Posterior vena cava (tissue), 2 donors: ENCODE measurements around the gene MGAT4B. TPM values are rescaled to one million over a fixed set of nuclear protein-coding genes. Genes with fewer than 3 reads are reported as not detected.

ENCODE experiments used
- DNase-seq: peaks from one replicate; pipeline ENCODE4 v3.0.0-alpha.2; 2020; ENCODE audit warnings: low spot score
- intact Hi-C, 2 donors: fragments of 100-400 bp; cut with DNase I; formaldehyde crosslinking; loops; one replicate each; pipeline versions ENCODE4 v1.14.1 to v1.14.2; 2022 to 2023
- total RNA-seq, 2 donors: library from RNA; stranded (reverse); fragmentation: NEBNext Ultra II Directional; extraction: Animal tissue kit (Norgen Biotek cat#: 25700); gene quantifications; one replicate each; pipeline ENCODE4 v1.2.1, GENCODE V29; 2021
- donor health status: DM: yes; HTN: yes; CAD: no.
- donor health status: DM: yes; HTN: yes; CAD: no.

The MGAT4B gene
- total RNA-seq, 2 donors from 2014 or later = 54.6 to 62.8 TPM

DNA sequence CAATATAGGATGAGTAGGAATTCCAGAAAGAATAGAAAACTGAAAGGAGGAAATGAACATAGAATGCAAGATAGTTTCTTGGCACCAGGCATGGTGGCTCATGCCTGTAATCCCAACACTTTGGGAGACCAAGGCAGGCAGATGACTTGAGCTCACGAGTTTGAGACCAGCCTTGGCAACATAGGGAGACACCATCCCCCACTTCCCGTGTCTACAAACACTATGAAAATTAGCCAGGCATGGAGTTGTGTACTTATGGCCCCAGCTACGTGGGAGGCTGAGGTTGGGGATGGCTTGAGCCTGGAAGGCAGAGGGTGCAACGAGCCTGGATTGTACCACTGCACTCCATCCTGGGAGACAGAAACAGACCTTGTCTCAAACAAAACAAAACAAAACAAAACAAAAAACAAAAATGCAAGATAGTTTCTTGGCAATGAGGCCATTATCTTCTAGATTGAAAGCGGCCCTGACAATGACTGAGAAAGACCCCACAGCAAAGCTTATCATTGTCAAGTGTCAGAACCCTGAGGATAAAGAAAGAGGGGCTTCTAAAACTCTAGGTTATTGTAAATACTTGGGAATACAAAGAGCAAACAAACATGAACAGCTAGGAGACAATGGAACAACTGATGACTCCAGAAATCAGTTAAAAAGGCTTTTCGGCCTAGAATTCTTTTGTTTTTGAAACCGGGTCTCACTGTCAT lies 23.2 kb upstream of the MGAT4B start:
- no peak for DNase-seq
- intact Hi-C loops = no loop called here

DNA sequence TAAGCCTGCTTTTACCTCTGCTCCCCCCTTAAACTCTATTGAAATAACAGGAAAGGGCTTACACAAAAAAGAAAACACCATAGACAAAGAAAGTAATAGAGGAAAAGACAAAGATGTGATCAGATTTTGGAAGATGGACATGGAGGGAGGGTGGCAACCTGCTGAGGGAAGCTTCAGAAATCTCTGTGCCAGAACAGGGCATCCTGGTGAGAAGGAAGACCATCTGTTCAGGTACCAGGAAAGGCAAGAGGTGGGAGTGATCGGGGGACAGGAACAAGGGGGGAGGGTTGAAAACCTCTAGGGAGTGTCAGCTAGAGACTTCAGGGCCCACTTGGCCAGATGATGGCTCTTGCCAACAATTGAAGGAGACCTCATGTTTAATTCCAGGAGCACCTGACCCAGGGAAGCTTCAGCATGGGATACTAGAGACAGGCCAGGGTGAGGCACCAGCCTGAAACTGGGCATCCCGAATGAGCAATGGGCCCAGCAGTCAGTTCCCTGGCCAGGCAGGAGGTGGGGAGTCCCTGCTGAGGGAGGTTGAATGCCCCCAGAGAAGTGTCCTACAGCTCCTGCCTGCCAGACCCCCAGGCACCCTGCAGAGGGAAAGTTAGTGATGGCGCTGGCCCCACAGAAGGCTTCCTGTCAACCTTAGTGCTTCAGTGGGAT lies 22.2 kb upstream of the MGAT4B start:
- intact Hi-C loops = no loop called here
- peak; percentile 53 for DNase-seq

DNA sequence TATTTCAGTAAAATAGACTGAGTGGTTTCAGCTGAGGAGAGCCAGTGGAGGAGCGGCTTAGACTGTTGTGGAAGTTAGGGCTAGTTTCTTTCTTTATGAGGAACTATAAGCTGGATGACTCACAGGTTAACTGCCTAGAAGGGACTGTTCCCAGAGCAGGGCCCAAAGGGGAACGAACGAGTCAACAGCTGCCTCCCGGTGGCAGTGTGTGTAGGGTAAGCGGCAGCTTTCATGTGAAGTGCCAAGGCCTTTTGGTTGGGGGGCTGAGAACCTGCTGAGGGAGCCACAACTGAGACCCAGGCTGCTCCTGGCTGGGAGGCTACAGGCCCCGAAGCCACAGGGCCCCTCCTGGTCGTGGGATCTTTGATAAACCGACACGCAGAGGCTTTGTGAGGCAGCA lies 21.0 kb upstream of the MGAT4B start:
- intact Hi-C loops = no loop called here
- peak; percentile 85 for DNase-seq

DNA sequence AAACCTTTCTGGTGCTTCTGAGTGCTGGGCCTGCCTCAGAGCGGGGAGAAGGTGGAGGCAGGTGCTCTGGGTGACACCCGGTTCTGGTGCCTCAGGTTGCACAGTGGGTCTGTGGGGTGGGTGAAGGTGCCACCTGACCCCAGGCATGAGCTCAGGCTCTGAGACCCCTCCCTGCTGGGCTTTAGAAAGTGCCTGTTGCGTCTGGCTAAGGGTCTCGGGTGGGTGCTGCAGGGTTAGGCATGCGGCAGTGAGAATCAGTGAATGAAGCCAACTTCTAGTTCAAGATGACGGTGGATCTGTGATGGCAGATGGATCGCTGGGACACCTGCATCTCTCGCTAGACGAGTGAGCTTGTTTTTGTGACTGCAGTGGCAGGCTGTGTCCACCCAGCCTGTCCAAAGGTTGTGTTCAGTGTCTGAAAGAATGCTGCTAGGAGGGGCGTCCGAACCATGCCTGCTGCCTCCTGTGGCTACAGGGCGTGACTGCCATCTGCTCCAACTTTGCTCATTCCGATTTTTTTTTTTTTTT lies 19.1 kb upstream of the MGAT4B start:
- intact Hi-C loops = no loop called here
- no peak for DNase-seq

DNA sequence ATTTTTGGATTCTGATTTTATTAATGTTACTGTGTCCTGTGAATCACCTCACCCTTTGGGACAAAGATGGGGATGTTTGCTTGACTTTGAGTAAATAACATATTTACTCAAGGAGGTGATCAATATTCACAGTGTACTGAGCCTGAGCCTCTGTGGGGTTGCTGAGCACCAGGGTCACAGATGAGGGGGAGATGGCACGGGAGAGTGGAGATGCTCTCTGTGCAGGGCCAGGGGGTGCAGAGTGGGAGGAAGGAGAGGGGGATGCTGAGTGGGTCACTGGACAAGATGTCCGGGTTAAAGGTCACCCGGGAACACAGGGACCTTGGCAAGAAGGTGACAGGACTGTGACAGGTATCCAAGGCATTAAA lies 18.1 kb upstream of the MGAT4B start:
- DNase-seq = no peak
- intact Hi-C loops = no loop called here

DNA sequence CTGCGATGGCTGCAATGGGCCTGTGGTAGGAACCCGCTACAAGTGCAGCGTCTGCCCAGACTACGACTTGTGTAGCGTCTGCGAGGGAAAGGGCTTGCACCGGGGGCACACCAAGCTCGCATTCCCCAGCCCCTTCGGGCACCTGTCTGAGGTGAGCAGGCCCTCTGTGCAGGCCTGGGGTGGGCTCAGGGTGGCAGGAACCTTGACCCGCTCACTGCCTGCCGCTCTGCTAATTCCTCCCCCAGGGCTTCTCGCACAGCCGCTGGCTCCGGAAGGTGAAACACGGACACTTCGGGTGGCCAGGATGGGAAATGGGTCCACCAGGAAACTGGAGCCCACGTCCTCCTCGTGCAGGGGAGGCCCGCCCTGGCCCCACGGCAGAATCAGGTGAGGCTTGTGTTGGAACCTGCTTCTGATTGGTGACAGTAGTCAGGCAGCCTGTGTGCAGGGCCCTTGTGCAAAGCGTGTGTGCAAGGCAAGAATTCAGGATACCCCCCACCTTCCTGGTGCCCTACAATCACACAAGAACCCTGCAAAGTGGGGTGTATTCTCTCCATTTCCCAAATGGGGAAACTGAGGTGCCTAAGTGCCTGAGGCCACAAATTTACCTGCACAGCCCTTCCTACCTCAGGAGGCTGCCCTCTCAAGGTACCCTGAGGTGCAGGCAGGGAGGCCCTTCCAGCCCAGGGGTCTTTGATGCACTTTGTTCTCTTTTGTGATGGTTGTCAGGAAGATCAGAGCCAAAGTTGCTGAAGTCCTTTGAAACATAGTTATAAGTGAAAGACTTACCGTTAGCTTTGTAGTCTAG lies 17.5 kb upstream of the MGAT4B start:
- intact Hi-C loops = no loop called here
- no peak for DNase-seq

DNA sequence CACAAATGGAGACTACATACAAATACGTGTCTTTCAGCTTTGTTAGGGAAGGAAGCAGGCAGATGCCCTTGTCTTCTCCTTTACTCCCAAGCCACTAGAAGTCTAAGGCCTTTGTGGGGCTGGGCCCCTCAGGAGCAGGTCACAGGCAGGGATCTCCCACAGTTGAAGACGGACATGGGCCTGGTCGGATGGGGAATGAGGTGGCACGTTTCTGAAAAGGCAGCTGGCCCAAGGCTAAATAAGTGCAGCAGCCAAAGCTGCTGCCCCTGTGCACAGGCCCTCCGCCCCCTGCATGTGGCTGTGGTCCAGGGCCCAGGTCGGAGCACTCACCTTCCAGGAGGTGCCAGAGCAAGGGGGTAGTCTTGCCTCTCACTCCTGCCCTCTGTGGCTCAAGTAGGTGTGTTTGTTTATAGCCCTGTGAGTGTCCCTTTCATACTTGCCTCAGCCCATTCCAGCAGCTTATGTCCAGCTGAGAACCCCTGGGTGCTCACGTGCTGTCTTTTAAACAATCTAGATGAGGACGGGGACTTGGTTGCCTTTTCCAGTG lies 15.9 kb upstream of the MGAT4B start:
- no peak for DNase-seq
- intact Hi-C loops = no loop called here

DNA sequence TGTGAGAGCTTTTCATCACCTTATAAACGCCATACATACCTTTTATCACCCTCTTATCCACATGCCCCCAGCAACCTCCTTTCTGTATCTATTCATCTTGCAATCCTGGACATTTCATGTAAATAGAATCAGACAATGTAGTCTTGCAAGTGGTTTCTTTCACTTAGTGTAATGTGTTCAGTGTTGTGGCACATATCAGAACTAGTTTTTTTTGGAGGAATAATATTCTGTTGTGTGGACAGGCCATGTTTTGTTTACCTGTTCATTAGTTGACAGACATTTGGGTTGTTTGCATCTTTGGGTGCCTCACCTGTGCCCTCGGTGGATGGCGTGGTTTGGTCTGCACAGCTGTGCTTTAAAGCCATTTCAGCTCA lies 15.4 kb upstream of the MGAT4B start:
- intact Hi-C loops = no loop called here
- no peak for DNase-seq

DNA sequence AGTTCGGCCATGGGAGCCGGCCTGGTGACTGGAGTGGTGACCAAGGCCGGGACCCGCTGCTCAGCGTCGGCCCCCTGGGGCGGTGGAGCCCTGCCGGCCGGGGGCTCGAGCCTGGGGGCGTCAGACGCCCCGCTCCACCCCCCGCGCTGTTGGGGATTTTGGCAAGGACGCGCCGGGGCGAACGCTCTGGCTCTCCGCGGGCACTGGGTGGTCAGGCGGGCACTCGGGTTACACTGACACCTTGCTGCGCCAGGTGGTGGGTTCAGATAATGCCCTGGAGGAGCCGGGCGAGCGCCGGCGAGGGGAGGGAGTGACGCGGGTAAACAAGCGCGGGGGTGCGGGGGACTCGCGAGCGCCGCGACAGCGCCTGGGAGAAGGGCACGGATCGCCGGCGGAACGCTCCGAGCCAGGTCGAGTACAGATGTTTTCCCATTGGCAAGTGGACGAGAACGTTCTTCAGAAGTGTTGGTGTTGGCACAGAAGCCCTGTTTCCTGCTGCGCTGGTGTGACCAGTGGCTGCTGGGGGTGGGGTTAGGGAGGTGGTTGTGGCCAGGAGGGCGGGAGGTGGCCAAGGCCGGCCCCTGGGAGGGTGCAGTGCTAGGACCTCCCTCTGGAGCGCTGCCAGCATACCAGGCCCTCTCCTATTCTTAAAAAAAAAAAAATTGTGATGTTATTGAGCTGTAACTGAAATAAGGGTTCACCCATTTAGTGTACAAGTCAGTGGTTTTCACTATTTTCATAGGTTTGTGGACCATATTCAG lies 14.8 kb upstream of the MGAT4B start:
- intact Hi-C loops = loop anchor here in 1 of 2 donors (2.0 kb wide), 1 partner anchor 15 kb away; the partner anchor contains the start of gene MGAT4B
- peak; percentile 99 for DNase-seq

DNA sequence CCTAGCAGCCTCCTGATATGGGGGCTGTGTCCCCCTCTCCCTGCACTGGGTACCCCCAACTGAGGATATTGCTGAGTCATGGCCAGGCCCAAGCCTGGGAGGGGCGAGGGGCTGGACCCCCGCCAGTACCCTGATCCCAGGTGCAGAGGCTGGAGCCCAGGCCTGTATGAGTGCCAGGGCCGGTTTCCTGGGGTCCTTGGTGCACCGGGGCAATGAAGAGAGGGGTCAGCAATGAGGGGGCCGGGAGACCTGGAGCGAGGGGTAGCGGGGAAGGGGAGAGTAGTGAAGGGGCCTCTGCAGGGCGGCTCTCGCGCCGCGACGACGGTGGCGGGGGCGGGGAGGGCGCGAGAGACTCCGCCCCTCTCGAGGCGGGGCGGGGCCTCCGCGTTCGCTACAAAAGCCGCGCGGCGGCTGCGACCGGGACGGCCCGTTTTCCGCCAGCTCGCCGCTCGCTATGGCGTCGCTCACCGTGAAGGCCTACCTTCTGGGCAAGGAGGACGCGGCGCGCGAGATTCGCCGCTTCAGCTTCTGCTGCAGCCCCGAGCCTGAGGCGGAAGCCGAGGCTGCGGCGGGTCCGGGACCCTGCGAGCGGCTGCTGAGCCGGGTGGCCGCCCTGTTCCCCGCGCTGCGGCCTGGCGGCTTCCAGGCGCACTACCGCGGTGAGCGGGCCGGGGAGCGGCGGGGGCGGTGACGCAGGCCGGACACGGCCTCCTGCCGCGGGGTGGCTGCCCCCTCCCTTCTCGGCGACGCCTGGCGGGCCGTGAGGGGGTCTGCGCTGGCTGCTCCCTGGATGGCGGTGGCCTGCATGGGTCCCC lies 14.0 kb upstream of the MGAT4B start, which contains the start of gene SQSTM1:
SQSTM1 (plus strand) TSS at position 423 of the 815 bp plus-strand sequence; CDS start at position 455, 32 bp downstream.
- intact Hi-C loops = loop anchor here in 1 of 2 donors (2.0 kb wide), 1 partner anchor 14 kb away; the partner anchor contains the start of gene MGAT4B
- DNase-seq = peak; percentile 96

DNA sequence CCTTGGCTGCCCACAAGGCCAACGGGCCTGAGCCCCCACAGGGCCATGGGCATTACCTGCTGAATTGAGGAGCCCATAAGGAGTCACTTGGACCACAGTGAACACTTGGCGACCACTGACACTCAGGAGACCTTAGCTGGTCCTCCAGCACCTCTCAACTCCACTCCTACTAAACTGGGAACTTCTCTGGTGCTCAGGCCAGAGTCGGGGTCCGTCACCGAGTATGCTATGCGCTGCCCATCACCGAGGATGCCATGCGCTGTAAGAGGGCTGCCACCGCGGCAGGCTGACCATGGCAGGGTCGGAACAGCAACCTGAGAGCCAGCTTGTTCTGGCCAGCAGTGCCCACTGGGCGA lies 13.4 kb upstream of the MGAT4B start:
- no peak for DNase-seq
- intact Hi-C loops = loop anchor here in 1 of 2 donors (2.0 kb wide), 1 partner anchor 13 kb away; the partner anchor contains the start of gene MGAT4B

DNA sequence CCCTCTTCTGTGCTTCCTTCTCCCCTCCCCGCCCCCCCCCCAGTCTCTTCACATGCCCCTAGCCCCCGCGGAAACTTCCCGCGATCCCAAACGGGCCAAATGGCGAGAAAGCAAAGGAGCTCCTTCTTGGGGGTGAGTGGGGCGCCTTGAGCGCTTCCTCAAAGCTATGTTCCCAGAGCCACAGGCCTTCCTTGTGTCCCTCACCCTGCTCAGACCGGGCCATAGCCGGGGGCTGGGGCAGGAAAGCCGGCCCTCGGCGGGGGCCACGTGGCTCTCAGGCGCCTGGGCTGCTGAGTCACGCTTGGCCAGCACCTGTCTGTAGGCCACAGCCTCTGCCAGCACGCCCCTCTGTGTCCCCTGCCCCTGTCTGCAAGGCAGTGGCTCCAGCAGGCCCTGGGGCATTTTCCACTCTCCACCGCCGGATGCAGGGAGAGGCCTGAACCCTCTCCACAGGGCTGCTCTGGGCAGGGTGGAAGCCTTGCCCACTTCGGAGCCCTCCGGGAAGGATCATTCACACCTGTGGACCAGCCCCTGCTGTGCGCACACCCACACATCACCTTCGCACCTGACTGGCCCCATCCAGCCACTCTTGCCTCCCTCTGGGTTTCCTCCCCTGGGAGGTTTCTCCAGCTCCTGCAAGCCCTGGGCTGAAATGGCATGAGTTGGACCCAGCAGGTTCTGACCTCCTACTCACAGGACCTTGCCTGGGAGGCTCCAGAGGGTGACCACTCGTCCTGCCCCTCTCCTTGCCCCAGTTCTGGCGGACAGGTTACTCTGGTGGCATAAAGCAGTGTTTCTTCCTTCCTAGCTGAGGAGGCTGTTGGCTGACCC lies 12.8 kb upstream of the MGAT4B start:
- DNase-seq = peak; percentile 91
- intact Hi-C loops = loop anchor here in 1 of 2 donors (2.0 kb wide), 1 partner anchor 13 kb away; the partner anchor contains the start of gene MGAT4B

DNA sequence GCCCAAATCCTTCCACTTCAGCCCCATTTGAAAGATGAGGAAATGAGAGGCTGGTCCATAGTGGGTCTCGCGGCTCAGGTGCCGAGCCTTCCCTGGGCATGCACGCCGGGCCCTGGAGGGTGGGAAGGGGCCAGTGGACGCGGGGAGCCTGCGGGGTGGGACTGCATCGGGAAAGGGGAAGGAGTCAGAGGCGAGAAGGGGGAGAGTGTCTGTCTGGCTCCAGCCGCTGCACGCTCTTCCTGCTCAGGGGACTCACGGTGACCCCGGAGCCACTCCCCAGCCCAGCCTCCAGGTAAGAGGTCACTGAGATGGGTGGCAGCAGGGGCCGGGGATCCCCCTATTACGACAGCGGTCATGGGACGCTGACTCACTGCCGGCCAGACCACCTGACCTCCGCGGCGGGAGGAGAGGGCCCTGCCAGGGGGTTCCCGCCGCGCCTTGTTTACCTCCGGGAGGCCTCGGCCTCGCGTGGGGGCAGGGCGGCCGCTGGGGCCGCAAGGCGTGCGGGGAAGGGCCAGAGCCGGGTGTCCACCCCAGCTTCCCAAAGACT lies 12.2 kb upstream of the MGAT4B start:
- DNase-seq = peak; percentile 97
- intact Hi-C loops = no loop called here

DNA sequence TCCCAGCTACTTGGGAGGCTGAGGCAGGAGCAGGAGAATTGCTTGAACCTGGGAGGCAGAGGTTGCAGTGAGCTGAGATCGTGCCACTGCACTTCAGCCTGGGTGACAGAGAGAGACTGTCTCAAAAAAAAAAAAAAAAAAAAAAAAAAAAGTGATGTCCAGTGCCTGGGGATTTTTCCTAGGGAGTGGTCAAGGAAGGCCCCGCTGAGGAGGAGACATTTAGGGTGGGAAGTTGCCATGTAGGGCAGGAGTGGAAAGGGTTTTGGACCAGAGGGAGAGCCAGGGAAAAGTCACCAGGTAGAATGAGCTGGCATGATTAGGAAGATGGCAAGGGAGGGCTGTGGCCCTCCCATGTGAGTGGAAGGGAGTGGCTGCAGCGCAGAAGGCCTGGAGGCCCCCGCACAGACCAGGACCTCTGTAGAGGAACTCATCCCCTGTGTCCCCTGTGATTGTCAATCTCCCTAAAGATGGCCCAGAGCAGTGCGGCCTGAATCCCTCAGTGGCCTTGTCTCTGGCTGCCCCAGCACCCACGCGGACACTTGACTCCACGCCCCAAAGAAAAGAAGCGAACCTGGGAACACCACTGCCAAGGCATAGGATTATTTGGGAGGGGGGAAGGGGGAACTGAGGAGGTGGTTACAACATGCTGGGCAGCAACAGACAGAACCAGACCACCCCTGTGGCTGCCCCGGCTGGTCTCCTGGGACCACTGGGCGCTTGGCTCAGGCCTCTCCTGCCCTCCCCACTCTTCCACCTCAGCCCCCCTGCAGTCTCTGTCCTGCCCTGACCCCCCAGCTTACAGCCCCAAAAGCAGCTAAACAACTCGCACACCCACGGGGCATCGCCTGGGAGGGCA lies 11.5 kb upstream of the MGAT4B start:
- no peak for DNase-seq
- intact Hi-C loops = no loop called here

DNA sequence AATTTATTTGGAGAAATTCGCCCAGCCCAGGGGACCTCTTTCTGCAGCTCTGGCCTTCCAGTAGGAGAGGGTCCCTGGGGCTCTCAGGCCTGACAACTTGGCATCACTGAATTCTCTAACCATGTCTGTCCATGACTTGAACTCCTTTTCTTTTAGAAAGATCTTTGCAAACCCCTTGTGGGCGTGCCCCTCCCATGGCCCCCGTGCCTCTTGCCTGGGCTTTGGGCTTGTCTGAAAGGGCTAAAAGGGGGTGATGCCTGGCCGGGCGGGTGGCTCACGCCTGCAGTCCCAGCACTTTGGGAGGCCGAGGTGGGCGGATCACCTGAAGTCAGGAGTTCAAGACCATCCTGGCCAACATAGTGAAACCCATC lies 10.8 kb upstream of the MGAT4B start:
- no peak for DNase-seq
- intact Hi-C loops = no loop called here
